GM19324 (cell line): ENCODE data around the gene LDLRAP1.
"Not testable (repeated sequence)": the region's sequence is repeated elsewhere in the genome, so short reads cannot be mapped to it uniquely, and the experiment has no call there.

Experiments used
- ATAC-seq: cut with Tn5 transposase; IDR thresholded peaks from one replicate; pipeline ENCODE4 v1.9.1; 2021; ENCODE audit warnings: mild to moderate bottlenecking, moderate library complexity; ENCODE audit not compliant: unreplicated experiment, low FRiP score

LDLRAP1 gene

DNA sequence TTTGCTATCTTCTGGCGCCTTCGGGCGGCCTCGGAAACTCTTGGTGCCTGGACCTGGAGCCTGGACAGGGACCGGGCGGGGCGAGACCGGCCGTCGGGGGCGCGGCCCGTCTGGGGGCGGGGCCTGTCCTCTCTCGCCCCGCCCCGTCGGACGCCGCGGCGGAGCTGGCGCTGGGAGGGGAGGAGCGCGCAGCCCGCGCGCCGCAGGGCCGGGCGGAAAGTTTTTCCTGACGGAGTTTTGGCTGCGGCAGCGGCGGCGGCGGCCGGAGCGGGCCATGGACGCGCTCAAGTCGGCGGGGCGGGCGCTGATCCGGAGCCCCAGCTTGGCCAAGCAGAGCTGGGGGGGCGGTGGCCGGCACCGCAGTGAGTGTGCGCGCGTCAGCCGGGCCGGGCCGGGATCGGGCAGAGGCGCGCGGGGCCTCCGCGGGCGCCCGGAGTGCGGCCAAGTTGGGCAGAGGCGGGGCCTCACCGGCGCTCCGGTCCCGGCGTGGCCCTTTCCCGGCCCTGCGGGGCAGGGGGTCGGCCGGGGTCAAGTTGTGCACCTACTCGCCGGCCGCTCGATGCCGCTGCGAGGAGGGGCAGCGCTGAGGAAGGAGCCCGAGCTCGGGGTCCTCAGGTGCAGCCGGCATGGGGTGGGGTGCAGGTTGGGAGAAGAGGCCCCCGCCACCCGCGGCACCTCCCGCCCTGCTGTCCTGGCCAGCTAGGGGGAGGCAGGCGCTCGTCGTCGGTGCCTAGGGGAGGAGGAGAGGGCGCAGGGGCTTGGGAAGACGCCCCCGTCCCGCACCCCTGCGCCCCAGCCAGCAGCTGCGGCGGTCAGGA, at the start of gene LDLRAP1:
TSS of gene LDLRAP1 (plus strand) at position 182 of the 818 bp plus-strand sequence. CDS start at position 275, 93 bp downstream.
- peak; percentile 82 for ATAC-seq

DNA sequence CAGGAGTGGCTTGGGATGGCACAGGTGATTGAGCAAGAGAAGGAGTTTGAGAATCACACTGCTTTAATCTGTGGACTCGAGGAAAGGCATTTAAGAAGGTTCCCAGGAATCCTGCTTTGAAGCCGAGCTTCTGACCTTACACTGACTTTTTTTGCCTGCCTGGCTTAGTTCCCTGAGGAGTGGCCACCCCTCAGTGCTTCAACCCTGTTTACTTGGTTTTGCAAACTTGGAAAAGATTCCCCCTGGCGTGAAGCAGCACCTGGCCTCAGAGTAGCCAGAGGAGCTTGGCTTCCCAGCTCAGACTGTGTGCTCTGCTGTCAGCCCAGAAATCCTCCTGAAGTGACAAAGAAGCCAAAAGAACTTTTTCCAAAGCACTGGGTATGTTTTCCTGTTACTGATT, 48.5 kb upstream of the LDLRAP1 start:
- ATAC-seq = no peak

- ATAC-seq = no peak
These were observed 42.7 kb upstream of the LDLRAP1 start for GRCh38 chr1:25500694-25501093.

DNA sequence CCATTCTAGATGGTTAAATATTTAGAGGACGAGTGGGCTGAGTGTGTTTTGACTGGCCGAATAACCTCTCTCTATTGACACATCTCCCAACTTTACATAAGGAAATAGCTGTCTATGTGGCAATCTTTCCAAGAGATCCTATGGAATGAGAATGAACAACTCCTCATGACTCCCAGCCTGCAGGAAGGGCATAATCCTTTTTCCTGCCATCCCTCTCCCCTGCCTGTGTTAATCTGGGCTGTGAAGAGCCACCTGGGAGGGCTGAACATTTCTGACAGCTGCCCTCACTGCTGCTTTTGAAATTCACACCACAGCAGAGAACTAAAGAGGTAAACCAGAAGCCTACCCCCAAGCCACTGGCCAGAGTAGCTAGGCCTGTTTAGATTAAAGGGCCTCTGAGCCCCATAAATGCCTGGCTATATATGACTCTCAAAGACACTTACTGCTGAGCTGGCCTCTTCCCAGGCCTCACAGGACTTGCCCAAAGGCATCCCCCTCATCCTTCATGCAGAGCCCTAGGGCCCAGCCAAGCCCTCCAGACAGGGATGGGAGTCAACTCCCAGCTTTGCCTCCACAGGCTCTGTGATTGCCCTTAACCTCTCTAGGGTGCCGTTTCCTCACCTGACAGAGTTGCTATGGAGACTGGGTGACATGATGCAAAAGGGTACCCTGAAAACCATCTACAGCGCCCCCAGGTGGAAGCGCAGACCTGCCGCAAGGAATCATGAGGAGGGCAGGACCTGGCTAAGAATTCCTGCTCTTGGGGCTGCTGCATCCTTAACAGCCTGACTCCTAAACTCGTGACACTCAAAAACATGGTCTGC, 42.0 kb upstream of the LDLRAP1 start:
- ATAC-seq = no peak

DNA sequence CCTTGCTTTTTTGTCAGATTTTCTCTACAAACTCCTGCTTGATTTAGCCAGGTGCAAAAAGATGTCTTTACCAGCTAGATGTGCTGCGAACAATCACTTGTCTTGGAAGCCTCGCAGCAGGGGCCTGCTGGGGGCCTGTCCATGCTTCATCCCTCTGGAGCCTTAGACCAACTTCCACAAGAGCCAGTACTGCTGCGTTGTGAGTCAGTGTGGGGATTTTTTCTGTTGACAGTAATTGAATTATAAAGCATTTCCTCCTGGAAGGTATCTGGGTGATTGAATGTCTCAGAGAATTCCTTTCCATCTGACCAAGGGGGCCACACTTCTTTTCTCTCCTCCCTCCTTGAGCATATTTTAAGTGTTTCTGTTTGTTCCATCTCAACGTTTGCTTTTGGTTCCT, 40.4 kb upstream of the LDLRAP1 start:
- ATAC-seq = no peak

GRCh38 chr1:25503551-25504426, 39.6 kb upstream of the LDLRAP1 start:
- no peak for ATAC-seq

GRCh38 chr1:25504706-25505595, 38.5 kb upstream of the LDLRAP1 start:
- ATAC-seq = no peak

- ATAC-seq = no peak
These were observed 37.6 kb upstream of the LDLRAP1 start for GRCh38 chr1:25505656-25506385.

- not testable (repeated sequence) for ATAC-seq
These were observed 36.6 kb upstream of the LDLRAP1 start for GRCh38 chr1:25506566-25507463.

GRCh38 chr1:25513666-25514065, 29.7 kb upstream of the LDLRAP1 start:
- ATAC-seq = no peak

DNA sequence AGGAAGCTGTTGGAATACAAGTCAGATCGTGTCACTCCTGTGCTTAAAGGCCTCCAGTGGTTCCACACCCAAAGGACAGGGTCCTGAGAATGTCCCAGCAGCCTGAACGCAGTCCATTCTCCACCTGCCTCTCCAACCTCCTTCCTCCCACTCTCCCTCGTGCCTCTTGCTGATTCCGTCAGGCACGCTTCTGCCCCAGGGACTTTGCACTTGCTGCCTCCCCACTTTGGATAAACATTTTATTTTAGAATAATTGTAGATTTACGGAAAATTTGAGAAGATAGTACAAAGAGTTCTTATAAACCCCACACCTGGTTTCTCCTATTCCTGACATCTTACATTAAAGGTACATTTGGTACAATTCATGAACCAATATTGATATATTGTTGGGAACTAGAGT, 28.4 kb upstream of the LDLRAP1 start:
- ATAC-seq = no peak

GRCh38 chr1:25516686-25517085, 26.7 kb upstream of the LDLRAP1 start:
- no peak for ATAC-seq

DNA sequence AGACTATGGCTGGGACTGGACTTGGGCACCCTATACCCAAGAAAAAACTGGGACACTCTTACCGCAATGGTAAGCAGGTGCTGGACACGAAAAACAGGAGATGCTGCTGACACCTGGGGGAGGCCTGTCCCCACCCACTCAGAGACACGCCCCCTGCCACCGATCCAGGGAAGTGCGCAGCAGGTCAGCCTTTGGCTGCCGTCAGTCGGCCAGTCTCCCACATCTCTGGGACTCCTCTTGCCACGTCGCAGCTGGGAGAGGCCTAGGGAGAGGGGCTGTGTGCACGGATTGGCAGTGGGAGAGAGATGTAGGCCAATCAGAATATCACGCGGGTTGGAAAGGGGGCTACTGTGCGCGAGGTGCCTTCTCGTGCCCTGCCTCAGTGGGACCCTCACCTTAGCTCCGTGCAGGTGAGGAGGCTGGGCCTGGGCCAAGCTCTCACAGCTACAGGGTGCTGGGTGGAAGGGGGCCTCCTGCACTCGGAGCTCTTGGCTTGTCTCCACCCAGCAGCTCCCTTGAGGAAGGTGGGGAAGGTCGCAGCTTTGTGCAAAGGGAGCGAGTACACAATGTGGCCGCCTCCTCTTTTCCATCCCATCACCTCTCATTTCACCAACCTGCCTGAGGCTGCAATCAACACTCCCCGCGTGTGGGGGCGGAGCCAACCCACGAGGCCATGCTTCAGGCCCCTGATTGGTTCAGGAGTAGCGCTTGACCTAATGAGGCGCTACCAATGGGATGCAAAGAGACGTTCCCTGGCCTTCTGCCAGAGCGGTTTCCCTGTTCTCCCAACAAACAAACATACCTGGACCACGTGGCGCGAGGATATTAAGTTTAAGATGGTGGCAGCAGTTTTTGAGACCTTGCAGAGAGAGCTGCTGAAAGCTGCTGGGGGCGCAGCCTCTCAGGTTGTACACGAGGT, 25.7 kb upstream of the LDLRAP1 start:
- no peak for ATAC-seq

GRCh38 chr1:25519624-25520023, 23.8 kb upstream of the LDLRAP1 start:
- ATAC-seq = no peak

DNA sequence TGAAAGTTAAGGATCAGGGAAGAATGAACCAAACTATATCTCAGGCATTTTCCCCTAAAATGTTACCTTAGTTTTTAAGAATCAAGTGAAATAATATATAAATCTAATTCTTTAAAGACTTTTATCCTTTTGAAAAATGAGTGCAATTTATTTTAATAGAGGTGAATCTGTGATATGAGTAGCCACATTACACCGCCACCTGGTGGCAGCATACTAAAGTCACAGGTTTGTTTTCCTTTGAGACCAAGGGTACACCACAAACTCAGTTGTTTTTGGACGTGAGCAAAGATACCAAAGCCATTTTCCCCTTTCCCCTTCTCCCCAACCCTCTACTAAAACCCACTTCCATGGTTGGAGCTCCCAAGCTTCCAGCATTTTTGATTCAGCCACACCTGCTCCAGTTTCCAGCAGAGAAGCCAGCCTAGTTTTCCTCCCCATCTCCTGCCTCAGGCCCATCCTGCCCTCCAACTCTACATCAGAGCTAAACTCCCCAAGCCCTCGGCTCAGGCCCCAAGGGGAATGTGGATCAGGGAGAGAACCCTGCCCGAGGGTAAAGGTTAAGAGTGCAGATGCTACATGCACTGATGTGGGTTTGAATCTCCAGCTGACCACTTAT, 22.9 kb upstream of the LDLRAP1 start:
- ATAC-seq = no peak

DNA sequence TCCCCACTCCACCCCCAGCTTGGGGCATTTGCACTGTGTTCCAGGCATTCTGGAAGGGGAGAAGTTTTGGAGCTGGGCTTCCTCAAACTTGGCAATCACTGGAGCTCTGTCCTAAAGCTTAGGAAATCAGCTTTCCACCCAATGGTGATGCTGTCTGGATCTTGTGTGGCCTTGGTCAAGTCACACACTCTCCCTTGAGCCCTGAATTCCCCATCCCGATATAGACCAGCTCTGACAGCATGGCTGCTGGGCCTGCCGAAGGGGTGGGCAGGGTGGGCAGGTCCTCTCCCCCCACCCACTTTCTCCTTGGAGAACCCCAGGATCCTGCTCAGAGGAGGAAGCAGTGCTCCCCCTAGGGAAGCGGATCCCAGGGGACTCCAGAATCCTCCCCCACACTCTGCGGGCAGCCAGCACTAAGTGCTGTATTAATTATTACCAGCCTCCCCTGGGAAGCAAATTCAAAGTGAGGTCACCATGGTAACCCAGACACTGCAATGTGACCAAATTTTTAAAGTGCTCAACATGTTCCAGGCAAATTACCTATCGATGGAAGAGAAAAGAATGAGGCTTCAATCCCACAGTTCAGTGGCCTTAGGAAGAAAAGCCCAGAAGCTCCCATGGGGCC, 21.3 kb upstream of the LDLRAP1 start:
- ATAC-seq = no peak
